ENCODE data around the gene CRB2. TPM values are rescaled to one million over a fixed set of nuclear protein-coding genes. Genes with fewer than 3 reads are reported as not detected.

CRB2 gene
- total RNA-seq, 1 donor from 2014 or later = not detected

DNA sequence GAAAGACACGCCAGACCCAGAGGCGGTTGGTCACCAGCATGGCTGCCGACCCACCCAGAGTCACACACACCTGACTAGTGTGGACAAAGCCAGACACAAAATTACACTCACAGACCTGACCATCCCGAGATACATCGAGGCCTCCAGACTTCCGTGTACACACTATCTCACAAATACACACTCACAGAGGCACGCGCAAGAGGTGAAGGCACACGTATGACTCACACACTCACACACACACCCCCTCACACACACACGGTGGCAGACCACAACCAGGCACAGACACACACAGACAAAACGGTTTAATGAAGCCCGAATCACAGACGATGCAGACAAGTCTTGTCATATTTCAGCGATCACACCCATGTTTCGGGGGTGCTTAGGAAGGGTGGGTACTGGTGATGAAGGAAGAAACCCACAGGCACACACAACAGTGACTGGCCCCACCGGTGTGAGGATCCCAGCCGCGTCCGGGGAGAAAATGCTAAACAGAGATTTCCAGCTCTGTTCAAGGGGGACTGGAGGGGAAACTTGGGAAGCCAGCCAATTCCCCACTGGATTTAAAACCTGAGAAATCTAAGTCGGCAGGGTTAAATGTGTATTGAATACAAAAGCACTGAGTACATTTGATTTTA, 51.3 kb downstream of the CRB2 start:
- H3K4me3 ChIP-seq (ENCODE audit: low read depth, low read length) = no peak overlapping the region
- DNase-seq (ENCODE audit: low read depth) = no peak
- no peaks in the 10 kb centered on the region for H3K36me3 ChIP-seq (ENCODE audit: control insufficient read depth, insufficient read depth, low read length)
- no peaks in the 10 kb centered on the region for H3K27me3 ChIP-seq (ENCODE audit: control insufficient read depth, insufficient read depth, low read length)
- TF ChIP-seq, protein P1, sequence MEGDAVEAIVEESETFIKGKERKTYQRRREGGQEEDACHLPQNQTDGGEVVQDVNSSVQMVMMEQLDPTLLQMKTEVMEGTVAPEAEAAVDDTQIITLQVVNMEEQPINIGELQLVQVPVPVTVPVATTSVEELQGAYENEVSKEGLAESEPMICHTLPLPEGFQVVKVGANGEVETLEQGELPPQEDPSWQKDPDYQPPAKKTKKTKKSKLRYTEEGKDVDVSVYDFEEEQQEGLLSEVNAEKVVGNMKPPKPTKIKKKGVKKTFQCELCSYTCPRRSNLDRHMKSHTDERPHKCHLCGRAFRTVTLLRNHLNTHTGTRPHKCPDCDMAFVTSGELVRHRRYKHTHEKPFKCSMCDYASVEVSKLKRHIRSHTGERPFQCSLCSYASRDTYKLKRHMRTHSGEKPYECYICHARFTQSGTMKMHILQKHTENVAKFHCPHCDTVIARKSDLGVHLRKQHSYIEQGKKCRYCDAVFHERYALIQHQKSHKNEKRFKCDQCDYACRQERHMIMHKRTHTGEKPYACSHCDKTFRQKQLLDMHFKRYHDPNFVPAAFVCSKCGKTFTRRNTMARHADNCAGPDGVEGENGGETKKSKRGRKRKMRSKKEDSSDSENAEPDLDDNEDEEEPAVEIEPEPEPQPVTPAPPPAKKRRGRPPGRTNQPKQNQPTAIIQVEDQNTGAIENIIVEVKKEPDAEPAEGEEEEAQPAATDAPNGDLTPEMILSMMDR (IDR thresholded peaks at IDR 0.05; ENCODE audit: insufficient read depth, low read length, severe bottlenecking) = no peak
- no peak for FAIRE-seq

DNA sequence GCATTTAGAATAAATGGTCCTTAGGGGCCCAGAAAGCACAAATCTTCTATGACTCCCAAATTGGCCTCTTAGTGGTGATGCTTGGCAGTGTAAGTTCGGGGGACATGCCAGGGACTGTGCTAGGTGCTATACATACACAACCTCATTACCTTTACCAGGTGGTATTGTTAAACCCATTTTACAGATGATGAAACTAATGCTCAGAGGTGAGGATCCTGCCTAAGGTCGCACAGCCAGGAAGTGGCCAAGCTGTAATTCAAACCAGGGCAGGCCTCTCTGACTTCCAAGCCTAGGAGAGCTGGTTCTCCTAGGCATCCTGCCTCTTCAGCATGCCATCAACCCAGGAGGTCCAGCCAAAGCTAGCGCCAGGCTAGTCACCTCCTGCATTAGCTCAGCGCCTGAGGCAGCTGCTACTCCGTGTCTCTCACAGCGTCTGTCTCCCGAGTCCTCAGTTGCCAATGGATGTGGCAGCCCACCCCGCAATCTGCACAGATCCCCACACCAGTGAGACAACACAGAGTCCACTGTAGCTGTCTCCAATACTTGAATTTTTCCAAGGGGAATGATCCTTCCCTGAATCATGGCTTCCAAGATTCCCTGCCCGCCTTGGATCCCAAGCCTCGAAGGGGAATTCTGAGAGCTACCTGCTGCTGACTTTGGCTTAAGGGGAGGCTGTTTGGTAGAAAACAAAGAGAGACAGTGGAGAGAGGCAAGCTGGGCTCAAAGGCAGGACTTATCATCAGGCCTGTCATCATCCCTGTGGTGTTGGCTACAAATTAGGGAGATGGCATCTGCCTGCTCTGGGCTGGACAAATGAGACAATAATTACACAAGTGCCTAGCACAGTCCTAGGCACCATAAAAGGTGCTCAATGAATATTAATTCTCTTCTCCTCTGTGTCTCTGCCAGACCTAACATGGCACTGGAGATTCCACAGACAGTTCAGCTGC, 52.6 kb downstream of the CRB2 start:
- no peaks in the 10 kb centered on the region for H3K36me3 ChIP-seq (ENCODE audit: control insufficient read depth, insufficient read depth, low read length)
- TF ChIP-seq, protein P1 (IDR thresholded peaks at IDR 0.05; ENCODE audit: insufficient read depth, low read length, severe bottlenecking) = no peak
- no peak for FAIRE-seq
- H3K4me3 ChIP-seq (ENCODE audit: low read depth, low read length) = no peak overlapping the region
- H3K27me3 ChIP-seq (ENCODE audit: control insufficient read depth, insufficient read depth, low read length) = no peaks in the 10 kb centered on the region
- DNase-seq (ENCODE audit: low read depth) = no peak

DNA sequence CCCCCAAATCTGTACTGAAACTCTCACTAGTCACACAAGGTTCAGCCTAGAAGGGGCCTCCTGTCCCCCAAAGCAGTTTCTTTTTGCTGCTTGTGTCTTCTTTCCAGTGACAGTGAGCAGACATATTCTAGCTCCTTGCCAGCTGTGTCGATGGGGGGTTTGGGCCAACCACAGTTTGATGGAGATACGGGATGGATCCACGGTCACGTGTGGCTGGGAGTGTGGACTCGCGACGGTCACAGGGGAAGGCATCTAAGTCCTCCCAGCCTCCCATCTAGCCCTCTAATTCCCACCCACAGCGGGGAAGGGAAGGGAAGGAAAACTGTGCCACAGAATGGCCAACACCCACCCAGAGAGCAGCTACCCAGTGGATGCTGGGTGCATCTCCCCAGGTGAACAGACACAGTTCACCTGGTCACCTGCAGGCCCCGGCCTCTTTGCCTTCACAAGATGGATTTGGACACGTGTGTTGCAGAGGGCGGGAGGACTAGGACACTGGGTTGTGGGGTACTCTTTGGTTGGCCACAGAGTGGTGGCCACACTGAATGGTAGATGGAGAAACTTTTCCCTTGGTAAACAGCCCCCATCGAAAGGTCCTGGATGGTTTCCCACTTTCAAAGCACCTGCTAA, 54.4 kb downstream of the CRB2 start:
- DNase-seq (ENCODE audit: low read depth) = no peak
- no peak for FAIRE-seq
- no peak overlapping the region for H3K4me3 ChIP-seq (ENCODE audit: low read depth, low read length)
- no peaks in the 10 kb centered on the region for H3K27me3 ChIP-seq (ENCODE audit: control insufficient read depth, insufficient read depth, low read length)
- no peaks in the 10 kb centered on the region for H3K36me3 ChIP-seq (ENCODE audit: control insufficient read depth, insufficient read depth, low read length)
- TF ChIP-seq, protein P1 (IDR thresholded peaks at IDR 0.05; ENCODE audit: insufficient read depth, low read length, severe bottlenecking) = no peak

DNA sequence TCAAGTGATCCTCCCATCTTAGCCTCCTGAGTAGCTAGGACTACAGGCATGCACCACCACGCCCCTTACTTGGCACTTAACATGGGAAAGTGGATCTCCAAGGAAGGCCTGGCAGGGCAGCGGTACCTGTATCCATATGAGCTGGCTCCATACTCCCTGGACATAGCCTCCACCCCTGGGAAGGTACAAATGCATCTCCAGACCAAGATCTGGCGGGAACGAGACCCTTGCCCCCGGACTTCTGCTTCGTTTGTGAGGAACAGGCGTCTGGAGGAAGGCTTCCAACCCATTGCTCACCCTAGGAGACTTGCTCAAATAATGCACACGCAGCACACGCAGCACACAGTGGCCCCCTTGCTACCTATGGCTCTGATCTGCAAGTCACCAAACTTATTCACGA, 55.2 kb downstream of the CRB2 start:
- H3K36me3 ChIP-seq (ENCODE audit: control insufficient read depth, insufficient read depth, low read length) = no peaks in the 10 kb centered on the region
- FAIRE-seq = no peak

DNA sequence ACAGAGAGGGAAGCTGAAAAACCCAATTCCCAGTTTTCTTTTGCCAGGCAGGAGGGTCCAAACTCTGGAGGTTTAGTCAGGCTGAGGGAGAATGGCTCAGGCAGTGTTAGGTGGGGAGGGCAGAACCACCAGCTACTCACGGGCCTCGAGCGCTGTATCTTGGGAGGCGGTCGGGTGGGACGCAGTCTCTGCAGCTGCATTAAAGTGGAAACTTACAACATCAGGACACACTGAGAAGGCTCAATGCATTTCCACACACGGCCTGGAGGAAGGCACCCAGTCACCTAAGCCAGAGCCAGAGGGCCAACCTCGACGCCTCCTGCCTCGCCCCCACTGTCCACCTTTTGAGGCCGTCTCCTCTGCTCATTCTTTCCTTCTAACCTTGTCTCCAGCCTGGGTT, 55.6 kb downstream of the CRB2 start:
- H3K4me3 ChIP-seq (ENCODE audit: low read depth, low read length) = no peak overlapping the region
- FAIRE-seq (no peak), DNase-seq (ENCODE audit: low read depth) (no peak)
- H3K36me3 ChIP-seq (ENCODE audit: control insufficient read depth, insufficient read depth, low read length) = no peaks in the 10 kb centered on the region
- TF ChIP-seq, protein P1 (IDR thresholded peaks at IDR 0.05; ENCODE audit: insufficient read depth, low read length, severe bottlenecking) = no peak
- no peaks in the 10 kb centered on the region for H3K27me3 ChIP-seq (ENCODE audit: control insufficient read depth, insufficient read depth, low read length)

More for the DNA sequence above, 55.2 kb downstream of the CRB2 start:
- DNase-seq (ENCODE audit: low read depth) = no peak
- TF ChIP-seq, protein P1 (IDR thresholded peaks at IDR 0.05; ENCODE audit: insufficient read depth, low read length, severe bottlenecking) = no peak
- H3K27me3 ChIP-seq (ENCODE audit: control insufficient read depth, insufficient read depth, low read length) = no peaks in the 10 kb centered on the region
- H3K4me3 ChIP-seq (ENCODE audit: low read depth, low read length) = no peak overlapping the region
